HEK293 (cell line): ENCODE measurements around the gene UNK.

Experiments
- MEIS1 ChIP-seq: sonication (generic); formaldehyde crosslinking; IDR thresholded peaks from 2 replicates; pipeline ENCODE4 v1.8.1; 2022; ENCODE audit warnings: missing genetic modification reagents, mild to moderate bottlenecking, borderline replicate concordance
- ZNF366 ChIP-seq: fragments of 450-650 bp; formaldehyde crosslinking; conservative IDR thresholded peaks from 2 replicates; pipeline ENCODE4 v1.5.1; 2016; ENCODE audit warnings: missing biosample characterization, missing genetic modification characterization
- TF ChIP-seq, protein P1 (sequence below): IDR thresholded peaks from 2 replicates; pipeline ENCODE4 v1.6.1; 2011; ENCODE audit warnings: mild to moderate bottlenecking, low read depth, low read length, borderline replicate concordance

DNA sequence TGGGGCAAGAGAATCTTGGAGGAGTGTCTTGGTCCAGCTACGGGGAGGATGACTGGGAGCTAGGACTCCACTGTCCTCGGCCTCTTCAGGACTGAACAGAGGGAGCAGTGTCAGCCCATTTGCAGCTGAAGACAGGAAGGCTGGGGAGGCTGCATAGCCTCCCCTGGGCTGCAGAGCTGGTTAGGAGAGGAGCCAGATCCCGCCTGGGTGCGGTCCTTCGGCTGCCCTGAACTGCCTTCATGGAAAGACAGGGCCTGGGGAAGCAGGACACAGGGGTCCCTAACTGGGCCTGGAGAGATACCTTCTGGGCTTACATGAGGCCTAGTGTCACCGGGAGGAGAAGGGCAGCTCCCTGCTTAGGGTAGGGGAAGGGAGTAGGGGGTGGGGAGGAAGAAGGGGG lies 33.0 kb downstream of the UNK start:
- TF ChIP-seq, protein P1, sequence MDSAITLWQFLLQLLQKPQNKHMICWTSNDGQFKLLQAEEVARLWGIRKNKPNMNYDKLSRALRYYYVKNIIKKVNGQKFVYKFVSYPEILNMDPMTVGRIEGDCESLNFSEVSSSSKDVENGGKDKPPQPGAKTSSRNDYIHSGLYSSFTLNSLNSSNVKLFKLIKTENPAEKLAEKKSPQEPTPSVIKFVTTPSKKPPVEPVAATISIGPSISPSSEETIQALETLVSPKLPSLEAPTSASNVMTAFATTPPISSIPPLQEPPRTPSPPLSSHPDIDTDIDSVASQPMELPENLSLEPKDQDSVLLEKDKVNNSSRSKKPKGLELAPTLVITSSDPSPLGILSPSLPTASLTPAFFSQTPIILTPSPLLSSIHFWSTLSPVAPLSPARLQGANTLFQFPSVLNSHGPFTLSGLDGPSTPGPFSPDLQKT: no peak
- no peak for TF ChIP-seq ZNF366 (tag by site-specific recombination)
- TF ChIP-seq MEIS1: no peak
